Mucosa of rectum (tissue), 2 donors: Measurements from ENCODE around the gene ABCC1.

ENCODE experiments used
- H3K27ac ChIP-seq, 2 donors: one replicate each; pipeline ENCODE4 v1.7.0; 2013; ENCODE audit warnings: inconsistent platforms in 2 of 2, low read depth in 2 of 2, low read length in 2 of 2
- H3K27me3 ChIP-seq, 2 donors: one replicate each; pipeline ENCODE4 v1.7.0; 2013; ENCODE audit warnings: low read length in 2 of 2; ENCODE audit not compliant: control insufficient read depth in 2 of 2, insufficient read depth in 2 of 2
- H3K36me3 ChIP-seq, 2 donors: one replicate each; pipeline ENCODE4 v1.7.0; 2013; ENCODE audit warnings: low read length in 2 of 2; ENCODE audit not compliant: control insufficient read depth in 2 of 2, insufficient read depth in 2 of 2
- H3K4me1 ChIP-seq, 2 donors: one replicate each; pipeline ENCODE4 v1.7.0; 2013; ENCODE audit warnings: low read length in 2 of 2, mild to moderate bottlenecking in 1 of 2; ENCODE audit not compliant: control insufficient read depth in 2 of 2, insufficient read depth in 2 of 2
- H3K4me3 ChIP-seq, 2 donors: one replicate each; pipeline ENCODE4 v1.7.0; 2013; ENCODE audit warnings: low read length in 2 of 2
- H3K9ac ChIP-seq, 2 donors: one replicate each; pipeline ENCODE4 v1.7.0; 2013; ENCODE audit warnings: low read length in 2 of 2, low read depth in 1 of 2, mild to moderate bottlenecking in 1 of 2
- H3K9me3 ChIP-seq, 2 donors: one replicate each; pipeline ENCODE4 v1.7.0; 2013; ENCODE audit warnings: low read length in 2 of 2; ENCODE audit not compliant: control insufficient read depth in 2 of 2
- donor health status: healthy.
- donor health status: Normal muscosa, but diverticular disease.

The ABCC1 gene

DNA sequence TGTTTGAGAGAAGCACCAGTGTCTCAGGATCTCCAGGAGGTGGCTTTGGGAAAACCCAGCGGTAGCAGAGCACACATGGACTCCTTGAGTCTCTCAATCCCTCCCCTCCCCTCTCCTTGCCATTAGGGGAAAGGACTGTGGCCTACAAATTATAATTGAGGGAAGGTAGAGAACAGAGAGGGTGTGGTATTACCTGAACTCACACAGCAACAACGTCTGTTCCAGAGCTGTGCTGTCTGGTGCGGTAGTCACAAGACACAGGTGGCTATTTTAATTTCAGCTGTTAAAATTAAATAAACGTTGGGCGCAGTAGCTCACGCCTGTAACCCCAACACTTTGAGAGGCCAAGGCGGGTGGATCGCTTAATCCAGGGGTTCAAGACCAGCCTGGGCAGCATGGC lies 163.7 kb downstream of the ABCC1 start:
- H3K9me3 ChIP-seq = no peaks in the 10 kb centered on the region
- H3K4me1 ChIP-seq = no peaks in the 10 kb centered on the region
- H3K9ac ChIP-seq = no peak overlapping the region
- no peaks in the 10 kb centered on the region for H3K27me3 ChIP-seq
- no peak overlapping the region for H3K4me3 ChIP-seq
- no peak overlapping the region for H3K27ac ChIP-seq
- peaks cover 22 to 59% of the 10 kb centered on the region in 2 donors for H3K36me3 ChIP-seq

- Histone ChIP-seq H3K27me3 (no peaks in the 10 kb centered on the region), H3K27ac (no peak overlapping the region), H3K9ac (no peak overlapping the region), H3K36me3 (peaks cover 11 to 40% of the 10 kb centered on the region in 2 donors), H3K4me3 (no peak overlapping the region), H3K4me1 (peaks cover 6 to 11% of the 10 kb centered on the region in 2 donors), H3K9me3 (no peaks in the 10 kb centered on the region)
Observed at GRCh38 chr16:16116841-16117240, 167.4 kb downstream of the ABCC1 start.

- H3K27ac ChIP-seq = no peak overlapping the region
- H3K36me3 ChIP-seq = peaks cover 9 to 34% of the 10 kb centered on the region in 2 donors
- H3K4me1 ChIP-seq = peaks cover 6 to 11% of the 10 kb centered on the region in 2 donors
Observed at GRCh38 chr16:16118337-16118736, 168.9 kb downstream of the ABCC1 start.

GRCh38 chr16:16120044-16120381 lies 170.6 kb downstream of the ABCC1 start:
- H3K4me3 ChIP-seq = no peak overlapping the region
- H3K27me3 ChIP-seq = no peaks in the 10 kb centered on the region
- peaks cover 15 to 29% of the 10 kb centered on the region in 2 donors for H3K36me3 ChIP-seq
- no peak overlapping the region for H3K9ac ChIP-seq
- H3K9me3 ChIP-seq = peaks cover 0 to 3% of the 10 kb centered on the region in 2 donors
- peak overlapping the region; percentile 15 to 20 for H3K27ac ChIP-seq
- H3K4me1 ChIP-seq = peaks cover 6 to 11% of the 10 kb centered on the region in 2 donors

More at GRCh38 chr16:16118337-16118736, 168.9 kb downstream of the ABCC1 start:
- Histone ChIP-seq H3K9ac (no peak overlapping the region), H3K9me3 (no peaks in the 10 kb centered on the region), H3K4me3 (no peak overlapping the region), H3K27me3 (no peaks in the 10 kb centered on the region)

- H3K9ac ChIP-seq = no peak overlapping the region
- H3K4me3 ChIP-seq = no peak overlapping the region
- H3K36me3 ChIP-seq = peaks cover 15 to 29% of the 10 kb centered on the region in 2 donors
- peaks cover 0 to 3% of the 10 kb centered on the region in 2 donors for H3K9me3 ChIP-seq
- H3K27me3 ChIP-seq = no peaks in the 10 kb centered on the region
- H3K27ac ChIP-seq = peak overlapping the region; percentile 15 to 20
- peaks cover 6 to 11% of the 10 kb centered on the region in 2 donors for H3K4me1 ChIP-seq
Observed at GRCh38 chr16:16120382-16121184, 171.2 kb downstream of the ABCC1 start.

- Histone ChIP-seq H3K9me3 (peaks cover 0 to 3% of the 10 kb centered on the region in 2 donors), H3K27ac (no peak overlapping the region), H3K4me1 (peaks cover 6 to 11% of the 10 kb centered on the region in 2 donors), H3K4me3 (no peak overlapping the region), H3K9ac (no peak overlapping the region), H3K36me3 (peaks cover 20 to 29% of the 10 kb centered on the region in 2 donors), H3K27me3 (no peaks in the 10 kb centered on the region)
Observed at GRCh38 chr16:16121185-16121727, 171.8 kb downstream of the ABCC1 start.

GRCh38 chr16:16122264-16122663 lies 172.8 kb downstream of the ABCC1 start:
- peaks cover 0 to 3% of the 10 kb centered on the region in 2 donors for H3K9me3 ChIP-seq
- H3K9ac ChIP-seq = no peak overlapping the region
- H3K27me3 ChIP-seq = no peaks in the 10 kb centered on the region
- H3K4me3 ChIP-seq = no peak overlapping the region
- peaks cover 16 to 22% of the 10 kb centered on the region in 2 donors for H3K36me3 ChIP-seq
- peaks cover 6 to 11% of the 10 kb centered on the region in 2 donors for H3K4me1 ChIP-seq
- no peak overlapping the region for H3K27ac ChIP-seq

DNA sequence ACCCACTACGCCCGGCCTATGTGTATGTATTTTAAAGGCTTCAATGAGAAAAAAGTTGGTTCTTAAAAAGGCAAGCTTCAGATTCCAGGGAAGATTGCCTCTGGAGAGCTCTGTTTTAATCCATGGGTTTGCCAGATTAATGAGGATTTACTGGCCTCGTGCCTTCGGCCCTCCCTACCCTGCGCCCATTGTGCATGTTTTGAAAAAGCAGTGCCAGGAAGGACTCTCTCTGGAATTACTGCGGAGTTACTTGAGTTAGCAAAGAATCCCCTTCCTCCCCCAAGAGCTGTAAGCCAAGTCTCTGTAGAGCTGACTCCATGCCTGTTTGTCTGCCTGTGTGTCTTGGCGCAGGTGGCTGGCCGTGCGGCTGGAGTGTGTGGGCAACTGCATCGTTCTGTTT lies 175.0 kb downstream of the ABCC1 start:
- Histone ChIP-seq H3K9ac (no peak overlapping the region), H3K27me3 (no peaks in the 10 kb centered on the region), H3K9me3 (peaks cover 0 to 3% of the 10 kb centered on the region in 2 donors), H3K4me1 (peaks cover 6 to 11% of the 10 kb centered on the region in 2 donors), H3K27ac (no peak overlapping the region), H3K4me3 (no peak overlapping the region), H3K36me3 (peaks cover 13 to 14% of the 10 kb centered on the region in 2 donors)

GRCh38 chr16:16124974-16125373 lies 175.6 kb downstream of the ABCC1 start:
- Histone ChIP-seq H3K9me3 (peaks cover 0 to 3% of the 10 kb centered on the region in 2 donors), H3K27me3 (no peaks in the 10 kb centered on the region), H3K4me3 (no peak overlapping the region), H3K36me3 (peaks cover 13 to 14% of the 10 kb centered on the region in 2 donors), H3K27ac (no peak overlapping the region), H3K4me1 (peaks cover 2 to 7% of the 10 kb centered on the region in 2 donors), H3K9ac (no peak overlapping the region)

- no peak overlapping the region for H3K4me3 ChIP-seq
- H3K36me3 ChIP-seq = peaks cover 17 to 18% of the 10 kb centered on the region in 2 donors
- H3K9ac ChIP-seq = no peak overlapping the region
- no peaks in the 10 kb centered on the region for H3K27me3 ChIP-seq
- no peaks in the 10 kb centered on the region for H3K4me1 ChIP-seq
- peaks cover 0 to 3% of the 10 kb centered on the region in 2 donors for H3K9me3 ChIP-seq
- no peak overlapping the region for H3K27ac ChIP-seq
Observed at GRCh38 chr16:16126896-16127295, 177.5 kb downstream of the ABCC1 start.
